ENCODE measurements around the gene PGP. TPM values are rescaled to one million over a fixed set of nuclear protein-coding genes. Genes with fewer than 3 reads are reported as not detected.

The PGP gene
- total and polyA plus RNA-seq, 2 of the 4 experiments (the other 2 are of a cell fraction): 4.1 to 9.4 TPM

- ATAC-seq (ENCODE audit: low read depth) (no peak), DNase-seq (peak; percentile 19)
- Histone ChIP-seq H3K4me2 (ENCODE audit: low read depth, low read length) (no peak within 1 kb of the TSS), H3K4ac (ENCODE audit: low read depth, low read length) (no peak within 1 kb of the TSS), H4K5ac (ENCODE audit: low read depth, low read length) (no peak within 1 kb of the TSS), H3K79me1 (ENCODE audit: low read depth in 1 of 2, low read length in 2 of 2) (peaks cover 26 to 50% of the 10 kb centered on the region in 2 experiments), H2AK5ac (ENCODE audit: low read depth, low read length) (no peak within 1 kb of the TSS), H2BK20ac (ENCODE audit: low read depth, low read length) (no peak within 1 kb of the TSS), H2BK120ac (ENCODE audit: low read depth, low read length) (no peak within 1 kb of the TSS), H2AFZ (replicated peaks; ENCODE audit: low read length, poor library complexity) (no peak within 1 kb of the TSS), H3K23ac (ENCODE audit: low read depth, low read length) (no peak within 1 kb of the TSS), H3K36me3 (ENCODE audit: control insufficient read depth, insufficient read depth, low read length) (peaks cover 28% of the 10 kb centered on the region), H3K9me1 (ENCODE audit: insufficient read depth, low read length) (0 out of 2 replicates have a peak, but pooled peaks cover 3% of the 10 kb centered on the region), H3K4me3 (ENCODE audit: insufficient read depth, low read depth, low read length) (no peak within 1 kb of the TSS), H4K91ac (ENCODE audit: insufficient read depth, low read depth, low read length) (no peak within 1 kb of the TSS), H3K9ac (ENCODE audit: low read depth, low read length) (no peak within 1 kb of the TSS), H3K14ac (replicated peaks; ENCODE audit: low read depth, low read length) (no peak within 1 kb of the TSS), H3K27ac (ENCODE audit: insufficient read depth, low read length) (no peak within 1 kb of the TSS), H3K4me1 (ENCODE audit: control insufficient read depth, insufficient read depth, low read length) (peaks cover 12% of the 10 kb centered on the region), H2AK9ac (replicated peaks; ENCODE audit: low read depth, low read length, poor library complexity) (peak within 1 kb of the TSS; percentile 72), H3K27me3 (ENCODE audit: control insufficient read depth, insufficient read depth, low read length) (no peaks in the 10 kb centered on the region), H3K56ac (ENCODE audit: extremely low read depth, insufficient read depth, low read length) (no peak within 1 kb of the TSS), H2BK15ac (ENCODE audit: low read depth, low read length) (no peak within 1 kb of the TSS), H3K9me3 (ENCODE audit: control insufficient read depth, insufficient read depth, low read length) (no peaks in the 10 kb centered on the region), H4K8ac (ENCODE audit: low read depth in 2 of 2, low read length in 2 of 2) (no peak within 1 kb of the TSS), H2BK5ac (ENCODE audit: low read depth, low read length, poor library complexity, severe bottlenecking) (no peak within 1 kb of the TSS), H3K18ac (ENCODE audit: low read depth, low read length) (no peak within 1 kb of the TSS), H4K20me1 (ENCODE audit: insufficient read depth, low read length) (peaks cover 16% of the 10 kb centered on the region)
- ChIA-PET CTCF (no interaction called here), POLR2A (ENCODE audit: unreplicated experiment) (no interaction called here)
- no TSS peak for BruUV-seq (replicated peaks)
- intact Hi-C loops (cut with micrococcal nuclease) (no loop called here), in situ Hi-C loops (cut with MboI; ENCODE audit: low sequenced_read_pairs) (no loop called here), dilution Hi-C loops (cut with HindIII; ENCODE audit: low sequenced_read_pairs, unreplicated experiment) (no loop called here)
- TF ChIP-seq CEBPB (IDR thresholded peaks at IDR 0.05; ENCODE audit: low read depth, low read length) (no peak), MXI1 (IDR thresholded peaks at IDR 0.05; ENCODE audit: borderline replicate concordance, low read depth, low read length) (no peak), BHLHE40 (IDR thresholded peaks at IDR 0.05; ENCODE audit: low read depth, low read length) (no peak), CHD1 (IDR thresholded peaks at IDR 0.05; ENCODE audit: low read depth, low read length) (no peak), POLR2A (IDR thresholded peaks at IDR 0.05; ENCODE audit: low read depth, low read length) (no peak), MAZ (IDR thresholded peaks at IDR 0.05; ENCODE audit: borderline replicate concordance, low read depth, low read length) (no peak), RAD21 (IDR thresholded peaks at IDR 0.05; ENCODE audit: low read length) (no peak), RFX5 (IDR thresholded peaks at IDR 0.05; ENCODE audit: low read depth, low read length) (no peak), FOS (IDR thresholded peaks at IDR 0.05; ENCODE audit: low read depth, low read length) (no peak), RCOR1 (IDR thresholded peaks at IDR 0.05; ENCODE audit: insufficient replicate concordance, low read length) (no peak), NFE2L2 (IDR thresholded peaks at IDR 0.05; ENCODE audit: low read depth, low read length) (no peak)
- TF ChIP-seq, protein P1, sequence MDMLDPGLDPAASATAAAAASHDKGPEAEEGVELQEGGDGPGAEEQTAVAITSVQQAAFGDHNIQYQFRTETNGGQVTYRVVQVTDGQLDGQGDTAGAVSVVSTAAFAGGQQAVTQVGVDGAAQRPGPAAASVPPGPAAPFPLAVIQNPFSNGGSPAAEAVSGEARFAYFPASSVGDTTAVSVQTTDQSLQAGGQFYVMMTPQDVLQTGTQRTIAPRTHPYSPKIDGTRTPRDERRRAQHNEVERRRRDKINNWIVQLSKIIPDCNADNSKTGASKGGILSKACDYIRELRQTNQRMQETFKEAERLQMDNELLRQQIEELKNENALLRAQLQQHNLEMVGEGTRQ (IDR thresholded peaks at IDR 0.05; ENCODE audit: low read depth, low read length): no peak
- TF ChIP-seq, protein P2, sequence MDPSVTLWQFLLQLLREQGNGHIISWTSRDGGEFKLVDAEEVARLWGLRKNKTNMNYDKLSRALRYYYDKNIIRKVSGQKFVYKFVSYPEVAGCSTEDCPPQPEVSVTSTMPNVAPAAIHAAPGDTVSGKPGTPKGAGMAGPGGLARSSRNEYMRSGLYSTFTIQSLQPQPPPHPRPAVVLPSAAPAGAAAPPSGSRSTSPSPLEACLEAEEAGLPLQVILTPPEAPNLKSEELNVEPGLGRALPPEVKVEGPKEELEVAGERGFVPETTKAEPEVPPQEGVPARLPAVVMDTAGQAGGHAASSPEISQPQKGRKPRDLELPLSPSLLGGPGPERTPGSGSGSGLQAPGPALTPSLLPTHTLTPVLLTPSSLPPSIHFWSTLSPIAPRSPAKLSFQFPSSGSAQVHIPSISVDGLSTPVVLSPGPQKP (IDR thresholded peaks at IDR 0.05; ENCODE audit: borderline replicate concordance, low read depth, low read length): no peak
- TF ChIP-seq, protein P3, sequence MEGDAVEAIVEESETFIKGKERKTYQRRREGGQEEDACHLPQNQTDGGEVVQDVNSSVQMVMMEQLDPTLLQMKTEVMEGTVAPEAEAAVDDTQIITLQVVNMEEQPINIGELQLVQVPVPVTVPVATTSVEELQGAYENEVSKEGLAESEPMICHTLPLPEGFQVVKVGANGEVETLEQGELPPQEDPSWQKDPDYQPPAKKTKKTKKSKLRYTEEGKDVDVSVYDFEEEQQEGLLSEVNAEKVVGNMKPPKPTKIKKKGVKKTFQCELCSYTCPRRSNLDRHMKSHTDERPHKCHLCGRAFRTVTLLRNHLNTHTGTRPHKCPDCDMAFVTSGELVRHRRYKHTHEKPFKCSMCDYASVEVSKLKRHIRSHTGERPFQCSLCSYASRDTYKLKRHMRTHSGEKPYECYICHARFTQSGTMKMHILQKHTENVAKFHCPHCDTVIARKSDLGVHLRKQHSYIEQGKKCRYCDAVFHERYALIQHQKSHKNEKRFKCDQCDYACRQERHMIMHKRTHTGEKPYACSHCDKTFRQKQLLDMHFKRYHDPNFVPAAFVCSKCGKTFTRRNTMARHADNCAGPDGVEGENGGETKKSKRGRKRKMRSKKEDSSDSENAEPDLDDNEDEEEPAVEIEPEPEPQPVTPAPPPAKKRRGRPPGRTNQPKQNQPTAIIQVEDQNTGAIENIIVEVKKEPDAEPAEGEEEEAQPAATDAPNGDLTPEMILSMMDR (conservative IDR thresholded peaks at IDR 0.05; ENCODE audit: low read depth, low read length): no peak
- WGBS, 2 experiments (ENCODE audit: extremely low coverage in 2 of 2, insufficient read length in 1 of 2): 20% methylated on average over 1 of the region's 24 CpGs; no CpG with 5 or more reads in 1 of the 2 experiments
These were observed 4.0 kb downstream of the PGP start, which contains the start of gene BRICD5 for GRCh38 chr16:2210386-2211365. Gene BRICD5 (minus strand): TSS chr16:2210863. CDS start chr16:2210833, 30 bp downstream.
